GM19023 (cell line): Measurements from ENCODE around the gene ARRDC4.

Source experiments
- ATAC-seq: cut with Tn5 transposase; IDR thresholded peaks from one replicate; pipeline ENCODE4 v1.9.1; 2021; ENCODE audit warnings: mild to moderate bottlenecking, moderate library complexity; ENCODE audit not compliant: unreplicated experiment

The ARRDC4 gene

DNA sequence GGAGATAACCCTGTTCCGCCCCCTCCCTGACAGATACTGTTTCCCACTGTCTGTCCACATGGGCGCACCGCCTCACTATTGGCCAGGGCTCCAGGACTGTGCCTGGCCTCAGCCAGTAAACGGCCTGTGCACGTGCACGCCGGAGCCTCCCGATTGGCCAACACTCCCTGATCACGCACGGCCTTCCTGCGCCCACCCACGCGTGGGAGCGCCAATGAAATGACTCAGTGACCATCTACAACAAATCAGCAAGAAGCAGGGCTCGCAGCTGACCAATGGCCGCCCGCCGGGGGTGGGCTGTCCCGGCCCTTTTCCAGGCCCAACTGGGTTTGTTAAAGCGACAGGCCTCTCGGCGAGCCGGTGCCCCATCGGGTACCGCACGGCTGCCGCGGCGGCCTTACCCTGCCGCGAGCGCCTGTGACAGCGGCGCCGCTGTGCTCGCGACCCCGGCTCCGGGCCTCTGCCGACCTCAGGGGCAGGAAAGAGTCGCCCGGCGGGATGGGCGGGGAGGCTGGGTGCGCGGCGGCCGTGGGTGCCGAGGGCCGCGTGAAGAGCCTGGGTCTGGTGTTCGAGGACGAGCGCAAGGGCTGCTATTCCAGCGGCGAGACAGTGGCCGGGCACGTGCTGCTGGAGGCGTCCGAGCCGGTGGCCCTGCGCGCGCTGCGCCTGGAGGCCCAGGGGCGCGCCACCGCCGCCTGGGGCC lies at the start of gene ARRDC4:
ARRDC4 (plus strand) TSS at position 340 of the 703 bp plus-strand sequence; CDS start at position 499, 159 bp downstream.
- ATAC-seq: peak; percentile 88

DNA sequence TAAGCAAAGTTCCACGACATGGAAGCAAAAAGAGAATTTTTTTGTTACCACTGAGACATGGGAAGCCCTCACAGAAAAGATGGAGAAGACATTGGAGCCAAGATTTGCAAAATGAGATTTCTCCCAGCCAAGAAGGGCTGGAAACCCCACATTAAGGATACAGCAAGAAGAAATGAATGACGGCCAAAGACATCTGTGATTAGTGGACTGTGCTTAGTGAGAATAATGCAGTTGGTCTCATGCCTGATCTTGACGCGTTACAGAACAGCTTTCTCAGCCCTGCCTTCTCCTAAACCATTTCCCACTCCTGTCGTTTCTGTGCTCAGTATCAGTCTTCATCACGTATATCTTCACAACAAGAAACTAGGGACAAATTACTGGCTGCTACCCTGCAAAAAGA lies 45.8 kb upstream of the ARRDC4 start:
- no peak for ATAC-seq

DNA sequence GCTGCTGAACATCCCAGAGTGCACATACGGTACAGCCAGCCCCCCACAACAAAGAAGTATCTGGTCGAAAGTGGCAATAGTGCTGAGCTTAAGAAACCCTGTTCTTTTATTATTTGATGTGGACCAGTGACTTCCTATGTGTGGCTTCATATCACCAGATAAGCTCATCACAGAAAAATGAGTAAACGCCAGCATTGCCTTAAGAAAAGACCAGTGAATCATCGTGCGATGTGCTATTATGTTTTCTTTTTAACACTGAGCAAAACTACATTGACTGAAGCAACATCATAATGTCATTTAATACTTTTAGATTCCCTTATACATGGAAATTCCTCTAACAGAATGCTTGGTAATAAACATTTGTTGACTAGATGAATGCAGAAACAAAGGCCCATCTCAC lies 45.2 kb upstream of the ARRDC4 start:
- ATAC-seq: no peak

DNA sequence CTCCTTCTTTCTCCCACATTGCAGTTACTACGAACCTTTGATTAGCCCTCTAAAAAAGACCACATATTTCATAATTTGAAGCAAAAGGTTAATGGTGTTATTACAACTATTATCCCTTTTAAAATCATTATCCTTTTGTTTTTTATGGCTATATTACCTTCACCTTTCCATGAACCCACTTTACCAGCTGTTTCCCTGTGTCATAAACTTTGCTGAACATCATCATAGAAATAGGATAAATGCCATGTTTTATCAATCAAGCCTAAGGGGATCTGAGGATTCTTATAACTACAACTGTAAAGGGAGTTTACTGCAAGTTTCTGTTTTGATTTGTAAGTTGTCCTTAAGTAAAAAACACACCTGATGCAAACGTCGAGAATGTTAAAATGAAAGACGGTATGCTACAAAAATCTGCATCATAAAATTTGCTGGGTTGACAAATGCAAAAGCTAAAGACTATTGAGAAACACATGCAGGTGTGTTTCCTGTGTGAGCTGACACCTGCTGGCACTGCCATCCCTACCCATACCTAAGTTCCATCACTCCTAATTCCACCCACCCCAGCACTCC lies 39.1 kb upstream of the ARRDC4 start:
- ATAC-seq: no peak

DNA sequence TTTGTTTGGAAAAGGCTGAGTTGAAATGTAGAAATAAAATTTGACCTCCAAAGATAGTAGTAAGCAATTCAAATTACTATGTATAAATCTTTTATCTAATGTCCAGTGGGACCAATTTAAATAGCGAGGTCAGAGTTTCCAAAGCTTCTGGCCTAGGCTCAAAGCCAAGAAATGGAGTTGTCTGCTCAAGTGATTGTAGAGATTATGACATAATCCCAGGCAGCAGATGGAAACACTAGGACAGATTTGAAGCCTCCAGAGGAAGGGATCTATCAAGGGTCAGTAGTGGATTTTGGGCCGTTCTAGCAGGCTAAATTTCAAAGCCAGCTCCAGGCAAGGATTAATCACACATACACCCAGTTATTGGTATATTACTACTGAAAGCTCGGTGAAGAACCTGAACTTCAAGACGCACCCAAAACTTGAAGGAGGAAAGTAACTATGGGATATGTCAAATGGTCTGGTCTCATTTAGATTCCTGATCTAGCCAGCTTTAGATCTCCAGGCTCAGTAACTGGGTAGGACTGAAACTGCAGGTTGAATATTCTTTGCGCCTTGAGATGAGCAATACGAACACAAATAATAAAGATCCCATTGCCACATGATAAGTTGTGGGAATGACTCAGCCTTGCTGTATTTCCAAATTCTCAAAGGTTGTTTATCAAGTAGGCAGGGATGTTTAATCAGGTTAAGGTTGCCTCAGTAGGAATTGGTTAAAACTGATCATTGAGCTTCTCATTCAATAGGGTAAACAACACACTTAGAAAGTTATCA lies 30.9 kb upstream of the ARRDC4 start:
- ATAC-seq: no peak

- ATAC-seq: no peak
Observed at GRCh38 chr15:97930230-97930629, 30.3 kb upstream of the ARRDC4 start.

- no peak for ATAC-seq
Observed at GRCh38 chr15:97931314-97931713, 29.2 kb upstream of the ARRDC4 start.

DNA sequence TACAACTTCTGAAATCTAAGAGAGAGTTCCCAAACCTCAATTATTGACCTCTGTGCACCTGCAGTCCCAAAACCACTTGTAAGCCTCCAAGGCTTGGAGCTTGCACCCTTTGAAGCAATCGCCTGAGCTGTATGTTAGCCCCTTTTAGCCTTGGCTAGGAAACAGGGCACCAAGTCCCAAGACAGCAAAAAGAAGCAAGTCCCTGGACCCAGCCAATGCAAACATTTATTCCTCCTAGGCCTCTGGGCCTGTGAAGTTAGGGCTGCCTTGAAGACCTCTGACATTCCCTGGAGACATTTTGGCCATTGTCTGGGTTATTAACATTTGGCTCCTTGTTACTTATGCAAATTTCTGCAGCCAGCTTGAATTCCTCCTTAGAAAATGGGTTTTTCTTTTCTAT lies 26.9 kb upstream of the ARRDC4 start:
- ATAC-seq: no peak

- no peak for ATAC-seq
Observed at GRCh38 chr15:97940993-97941392, 19.5 kb upstream of the ARRDC4 start.

GRCh38 chr15:97941572-97941971 lies 18.9 kb upstream of the ARRDC4 start:
- no peak for ATAC-seq

DNA sequence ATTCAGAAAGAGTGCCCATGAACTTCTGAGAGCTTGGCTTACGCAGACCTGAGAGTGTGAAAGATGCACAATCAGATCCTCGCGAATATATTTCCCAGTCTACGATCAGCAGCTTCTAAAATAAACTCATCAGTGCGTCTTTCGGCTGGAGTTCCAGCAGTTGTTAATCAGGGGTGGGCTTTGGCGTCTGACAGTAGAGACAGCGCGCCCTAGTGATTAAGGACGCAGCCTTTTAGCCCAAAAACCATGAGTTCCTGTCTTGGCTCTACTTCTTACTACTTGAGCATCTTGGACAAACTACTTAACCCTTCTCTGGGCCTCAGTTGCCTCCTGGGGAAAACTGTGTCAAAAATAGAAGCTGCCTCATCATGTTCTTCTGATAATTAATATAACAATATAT lies 15.8 kb upstream of the ARRDC4 start:
- ATAC-seq: no peak

- no peak for ATAC-seq
Observed at GRCh38 chr15:97947465-97948260, 12.8 kb upstream of the ARRDC4 start.

DNA sequence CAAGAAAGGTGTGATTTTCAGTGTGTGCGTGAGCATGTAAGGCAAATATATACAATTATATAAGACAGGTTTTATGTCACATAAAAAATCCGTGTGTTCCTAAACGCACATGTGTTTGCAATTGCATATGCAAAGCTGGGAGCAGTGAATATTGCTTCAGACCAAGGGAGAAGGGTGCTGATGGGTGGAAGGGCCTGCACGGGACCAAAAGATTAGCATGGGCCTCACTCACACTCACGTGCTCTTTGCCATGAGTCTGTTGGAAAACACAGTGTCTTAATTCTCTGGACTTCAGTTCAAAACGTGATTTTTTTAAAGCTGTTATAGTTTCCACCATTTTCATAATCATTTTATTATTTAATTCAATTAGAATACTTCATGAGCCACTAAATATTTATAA lies 7.2 kb upstream of the ARRDC4 start:
- ATAC-seq: no peak

- no peak for ATAC-seq
Observed at GRCh38 chr15:97953748-97954147, 6.8 kb upstream of the ARRDC4 start.

GRCh38 chr15:97955035-97955434 lies 5.5 kb upstream of the ARRDC4 start:
- no peak for ATAC-seq

- ATAC-seq: no peak
Observed at GRCh38 chr15:97955529-97955928, 5.0 kb upstream of the ARRDC4 start.

DNA sequence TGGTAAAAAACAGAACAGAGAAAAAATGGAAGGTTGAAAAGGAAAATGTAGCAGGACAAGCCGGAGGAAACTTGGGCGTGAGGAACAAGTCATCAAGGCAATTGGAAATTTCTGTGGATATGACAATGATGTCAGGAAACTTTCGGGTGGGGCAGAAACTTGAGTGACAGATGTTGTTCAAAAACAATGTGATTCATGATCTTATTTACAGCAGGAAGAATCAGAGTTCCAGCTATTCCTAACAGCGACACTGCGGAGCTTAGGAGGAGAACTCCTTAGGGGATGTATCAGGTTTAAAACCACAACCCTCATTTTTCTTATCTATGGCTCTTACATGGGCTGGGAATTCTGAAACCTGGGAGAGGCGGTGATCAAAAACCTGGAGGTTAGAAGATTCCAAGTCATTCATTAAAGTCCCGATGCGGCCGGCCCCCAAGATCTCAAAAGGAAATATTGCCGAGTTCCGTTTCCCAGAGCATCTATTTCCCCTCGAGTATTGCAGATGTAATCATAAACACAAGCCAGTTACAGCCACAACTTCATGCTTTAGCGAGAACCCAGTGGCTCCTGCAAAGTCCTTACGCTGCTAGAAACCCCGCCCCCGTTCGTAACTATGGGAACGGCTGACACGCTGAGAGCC lies 659 bp upstream of the ARRDC4 start:
- no peak for ATAC-seq

- ATAC-seq: peak; percentile 11
Observed at GRCh38 chr15:97961067-97961954, 808 bp downstream of the ARRDC4 start.

DNA sequence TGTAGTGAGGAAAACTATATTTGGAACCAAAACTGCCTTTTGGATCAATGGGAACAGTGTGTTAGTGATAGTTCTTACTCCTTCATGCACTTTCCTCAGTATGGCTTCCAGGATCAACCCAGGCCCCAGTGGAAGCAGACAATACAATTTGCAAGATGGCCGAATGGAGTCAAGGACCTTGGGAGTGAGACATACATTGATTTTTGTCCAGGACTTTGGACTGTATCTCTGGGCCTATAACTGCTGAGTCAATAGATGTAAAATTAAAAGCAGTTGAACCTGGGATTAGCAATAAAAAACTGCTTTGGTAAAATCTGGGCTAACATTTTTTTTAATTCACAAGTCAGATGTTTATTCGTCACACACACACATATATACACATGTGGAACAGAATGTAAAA lies 1.8 kb downstream of the ARRDC4 start:
- no peak for ATAC-seq

DNA sequence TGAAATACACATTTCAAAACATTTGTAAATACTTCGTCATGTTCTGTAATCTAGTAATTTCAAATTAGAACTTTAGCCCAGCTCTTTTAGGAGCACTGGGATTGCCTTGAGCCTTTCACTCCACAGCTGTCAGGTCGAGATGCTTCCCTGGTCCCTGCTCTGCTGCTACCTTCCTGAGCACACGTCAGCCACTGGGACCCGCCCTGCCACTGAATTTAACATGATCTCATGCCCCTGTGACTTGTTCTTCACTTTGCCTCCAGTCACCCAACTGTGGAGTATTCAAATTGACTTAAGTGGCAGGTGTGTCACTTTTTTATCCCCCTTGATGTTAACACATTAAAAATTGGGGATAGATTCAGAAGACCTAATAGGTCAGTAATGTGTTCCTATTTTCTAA lies 3.3 kb downstream of the ARRDC4 start:
- no peak for ATAC-seq
